Keratinocyte (primary cell): ENCODE data around the gene SINHCAF. TPM values are rescaled to one million over a fixed set of nuclear protein-coding genes. Genes with fewer than 3 reads are reported as not detected.
A peak's percentile ranks its signal among the peaks of the same experiment; 100 is the strongest.

ENCODE experiments used
- DNase-seq: peaks from one replicate; pipeline ENCODE4 v3.0.0-alpha.2; 2011; ENCODE audit warnings: low read depth, missing footprints, low spot score
- FAIRE-seq: peaks from 2 replicates; lab custom pipeline; 2011; peaks lifted over from hg19 to GRCh38; lab: Jason Lieb, UNC
- H2AFZ ChIP-seq: 2 replicates; pipeline ENCODE4 v1.6.0; 2012; ENCODE audit warnings: low read length, control low read depth, inconsistent platforms; ENCODE audit not compliant: control insufficient read depth
- H3K27ac ChIP-seq: 2 replicates; pipeline ENCODE4 v1.5.1; 2011; ENCODE audit warnings: low read length; ENCODE audit not compliant: control insufficient read depth, insufficient read depth
- H3K27me3 ChIP-seq: 3 replicates; pipeline ENCODE4 v1.6.0; 2011; ENCODE audit warnings: low read length; ENCODE audit not compliant: control insufficient read depth, insufficient read depth; ENCODE audit errors: extremely low read depth
- H3K36me3 ChIP-seq, 2 experiments: 2 replicates in 1 of 2; 3 replicates in 1 of 2; pipeline ENCODE4 v1.5.1; 2011; ENCODE audit warnings: low read length in 2 of 2, mild to moderate bottlenecking in 1 of 2; ENCODE audit not compliant: control insufficient read depth in 2 of 2, insufficient read depth in 2 of 2; ENCODE audit errors: extremely low read depth in 1 of 2
- H3K4me1 ChIP-seq: 3 replicates; pipeline ENCODE4 v1.5.1; 2011; ENCODE audit warnings: low read length; ENCODE audit not compliant: control insufficient read depth, insufficient read depth; ENCODE audit errors: extremely low read depth
- H3K4me2 ChIP-seq: 3 replicates; pipeline ENCODE4 v1.6.0; 2011; ENCODE audit warnings: low read depth, low read length; ENCODE audit not compliant: control insufficient read depth, insufficient read depth; ENCODE audit errors: extremely low read depth
- H3K4me3 ChIP-seq, 3 experiments: fragments of 200-600 bp in 1 of 3; sonication (generic) in 1 of 3; 2 replicates in 2 of 3; 3 replicates in 1 of 3; pipeline ENCODE4 v1.5.1; 2011 to 2016; ENCODE audit warnings: low read length in 3 of 3, mild to moderate bottlenecking in 3 of 3, control low read depth in 2 of 3, inconsistent platforms in 1 of 3, low read depth in 1 of 3, mixed read lengths in 1 of 3, mixed run types in 1 of 3, moderate library complexity in 1 of 3; ENCODE audit not compliant: control insufficient read depth in 2 of 3, insufficient read depth in 2 of 3; ENCODE audit errors: extremely low read depth in 1 of 3
- H3K79me2 ChIP-seq: 2 replicates; pipeline ENCODE4 v1.6.0; 2012; ENCODE audit warnings: low read length; ENCODE audit not compliant: control insufficient read depth, insufficient read depth
- H3K9ac ChIP-seq: 3 replicates; pipeline ENCODE4 v1.6.0; 2011; ENCODE audit warnings: low read length; ENCODE audit not compliant: control insufficient read depth, insufficient read depth; ENCODE audit errors: extremely low read depth
- H3K9me1 ChIP-seq: 3 replicates; pipeline ENCODE4 v1.6.0; 2011; ENCODE audit warnings: low read length; ENCODE audit not compliant: control insufficient read depth, insufficient read depth; ENCODE audit errors: extremely low read depth
- H3K9me3 ChIP-seq: 2 replicates; pipeline ENCODE4 v1.5.1; 2012; ENCODE audit warnings: low read depth, low read length; ENCODE audit not compliant: control insufficient read depth
- H4K20me1 ChIP-seq: 3 replicates; pipeline ENCODE4 v1.6.0; 2011; ENCODE audit warnings: low read length; ENCODE audit not compliant: control insufficient read depth, insufficient read depth; ENCODE audit errors: extremely low read depth
- CTCF ChIP-seq, 3 experiments: IDR thresholded peaks in 1 of 3; conservative IDR thresholded peaks in 1 of 3; optimal IDR thresholded peaks in 1 of 3; 2 replicates in 2 of 3; 3 replicates in 1 of 3; pipeline versions ENCODE3 to v1.5.1; 2011; ENCODE audit warnings: low read length in 3 of 3, mild to moderate bottlenecking in 3 of 3, moderate library complexity in 2 of 3, control low read depth in 1 of 3, inconsistent platforms in 1 of 3; ENCODE audit not compliant: insufficient read depth in 2 of 3; ENCODE audit errors: extremely low read depth in 1 of 3
- EZH2 ChIP-seq: IDR thresholded peaks from one replicate; pipeline ENCODE4 v1.6.1; 2012; ENCODE audit warnings: inconsistent platforms, mild to moderate bottlenecking, low read length, moderate library complexity
- dilution Hi-C: fragments of 300-500 bp; cut with MboI; formaldehyde crosslinking; loops from one replicate; pipeline ENCODE4 v1.7.0; 2020; ENCODE audit warnings: low sequenced_read_pairs; ENCODE audit not compliant: extremely low pct_ligation_motif_present
- polyA plus RNA-seq, 5 experiments: library from polyadenylated mRNA; depleted of rRNA in 3 of 5; stranded (reverse) in 3 of 5; stranded (forward) in 1 of 5; unstranded in 1 of 5; fragments of >200 nt; gene quantifications; 1 replicate in 1 of 5; 2 replicates in 3 of 5; 3 replicates in 1 of 5; pipeline versions ENCODE4 v1.2.1 to v1.2.3, GENCODE V29; 2011 to 2012; ENCODE audit warnings: missing spikeins in 2 of 5, low read depth in 1 of 5, low replicate concordance in 1 of 5

The SINHCAF gene
- polyA plus RNA-seq, 1 donor (not counting 4 experiments of a cell fraction or from before 2014, with no cell fraction given) = 57.4 TPM

DNA sequence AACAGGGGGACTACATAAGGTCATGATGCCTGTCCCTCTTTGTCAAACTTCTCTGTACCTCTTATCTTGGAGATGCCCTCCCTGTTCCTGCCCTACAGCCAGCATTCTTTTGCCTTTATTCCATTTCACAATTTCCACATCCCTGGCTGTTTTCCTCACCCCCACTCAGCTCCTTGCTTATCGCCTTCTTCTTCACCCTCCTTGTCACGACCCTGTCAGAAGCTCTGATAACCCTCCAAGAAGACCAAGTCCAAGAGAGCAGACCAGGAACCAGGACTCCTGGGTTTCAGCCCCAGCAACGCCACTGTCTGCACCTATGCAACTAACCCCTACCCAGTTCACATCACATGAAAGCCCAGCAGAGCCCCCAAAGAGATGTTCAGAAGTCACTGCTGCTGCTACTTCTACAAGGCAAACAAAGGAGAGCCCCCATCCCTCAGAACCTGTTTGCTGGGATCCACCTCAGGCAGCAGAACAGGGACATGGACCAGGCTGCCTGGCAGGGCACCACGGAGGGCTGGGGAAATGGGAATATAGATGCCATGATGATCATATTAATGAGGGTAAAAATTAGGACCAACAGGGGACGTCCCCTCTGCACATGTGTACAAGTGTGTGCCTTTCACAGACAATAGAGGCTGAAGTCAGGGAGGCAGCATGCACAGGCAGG lies 92.8 kb downstream of the SINHCAF start:
- dilution Hi-C loops = no loop called here
- no peaks in the 10 kb centered on the region for H3K36me3 ChIP-seq
- TF ChIP-seq CTCF (optimal IDR thresholded peaks at IDR 0.05 in 1 of 3, IDR thresholded peaks at IDR 0.05 in 1 of 3, conservative IDR thresholded peaks at IDR 0.05 in 1 of 3; ENCODE audit: extremely low read depth in 1 of 3, insufficient read depth in 2 of 3, low read length in 3 of 3) (no peak), EZH2 (peak; percentile 20)
- H3K4me1 ChIP-seq = peaks cover 6% of the 10 kb centered on the region
- no peaks in the 10 kb centered on the region for H3K79me2 ChIP-seq
- H3K9me1 ChIP-seq = no peaks in the 10 kb centered on the region
- H3K27ac ChIP-seq = no peak overlapping the region
- peaks cover 47% of the 10 kb centered on the region for H3K27me3 ChIP-seq
- peaks cover 2% of the 10 kb centered on the region for H3K9me3 ChIP-seq
- FAIRE-seq (no peak), DNase-seq (no peak)
- H3K4me3 ChIP-seq = no peak overlapping the region
- H2AFZ ChIP-seq = no peak overlapping the region
- H3K4me2 ChIP-seq = no peak overlapping the region
- no peaks in the 10 kb centered on the region for H4K20me1 ChIP-seq
- no peak overlapping the region for H3K9ac ChIP-seq

DNA sequence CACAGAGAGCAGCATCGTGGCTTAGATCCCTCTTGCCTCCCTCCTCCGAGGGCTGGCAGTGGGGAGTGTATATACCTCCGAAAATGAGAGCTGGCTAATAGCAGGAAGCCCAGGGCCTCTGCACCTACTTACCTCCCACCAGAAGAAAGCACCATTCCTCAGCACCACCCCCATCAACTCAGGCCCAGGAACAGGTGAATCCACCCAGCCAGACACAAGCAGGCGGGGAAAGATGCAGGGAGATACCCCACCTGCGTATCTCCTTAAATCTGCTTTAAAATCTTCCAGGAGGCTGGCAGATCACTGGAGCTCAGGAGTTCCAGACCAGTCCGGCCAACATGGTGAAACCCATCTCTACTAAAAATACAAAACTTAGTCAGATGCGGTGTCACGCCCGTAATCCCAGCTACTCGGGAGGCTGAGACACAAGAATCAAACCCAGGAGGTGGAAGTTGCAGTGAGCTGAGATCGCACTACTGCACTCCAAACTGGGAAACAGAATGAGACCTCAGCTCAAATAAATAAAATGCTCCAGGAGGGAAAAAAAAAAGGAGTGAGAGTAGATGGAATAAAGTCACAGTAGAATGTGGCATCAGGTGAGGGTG lies 93.5 kb downstream of the SINHCAF start:
- H3K27me3 ChIP-seq = peaks cover 43% of the 10 kb centered on the region
- no peak overlapping the region for H3K4me3 ChIP-seq
- H2AFZ ChIP-seq = no peak overlapping the region
- no peak overlapping the region for H3K27ac ChIP-seq
- H3K9me3 ChIP-seq = peaks cover 2% of the 10 kb centered on the region
- H3K36me3 ChIP-seq = no peaks in the 10 kb centered on the region
- peaks cover 6% of the 10 kb centered on the region for H3K4me1 ChIP-seq
- FAIRE-seq (no peak), DNase-seq (no peak)
- no peaks in the 10 kb centered on the region for H3K9me1 ChIP-seq
- H3K79me2 ChIP-seq = no peaks in the 10 kb centered on the region
- H4K20me1 ChIP-seq = no peaks in the 10 kb centered on the region
- no peak overlapping the region for H3K4me2 ChIP-seq
- TF ChIP-seq CTCF (optimal IDR thresholded peaks at IDR 0.05 in 1 of 3, IDR thresholded peaks at IDR 0.05 in 1 of 3, conservative IDR thresholded peaks at IDR 0.05 in 1 of 3; ENCODE audit: extremely low read depth in 1 of 3, insufficient read depth in 2 of 3, low read length in 3 of 3) (no peak), EZH2 (no peak)
- dilution Hi-C loops = no loop called here
- no peak overlapping the region for H3K9ac ChIP-seq
